Gastrocnemius medialis (tissue), 4 donors: Measurements from ENCODE around the gene SP3.

Experiments used
- CTCF ChIP-seq, 5 experiments: fragments of 450-650 bp in 3 of 5; fragments of 200-600 bp in 2 of 5; sonication (generic) in 2 of 5; IDR thresholded peaks in 4 of 5; conservative IDR thresholded peaks in 1 of 5; 1 replicate in 4 of 5; 2 replicates in 1 of 5; pipeline ENCODE4 v1.5.1; 2016 to 2019; ENCODE audit warnings: antibody characterized with exemption in 5 of 5, mild to moderate bottlenecking in 3 of 5, moderate library complexity in 3 of 5
- POLR2A ChIP-seq, 2 donors: fragments of 450-650 bp; IDR thresholded peaks; one replicate each; pipeline ENCODE4 v1.6.1; 2017; ENCODE audit warnings: antibody characterized with exemption in 2 of 2, mild to moderate bottlenecking in 2 of 2, moderate library complexity in 2 of 2

- TF ChIP-seq CTCF (IDR thresholded peaks at IDR 0.05 in 4 of 5, conservative IDR thresholded peaks at IDR 0.05 in 1 of 5) = no peak
- TF ChIP-seq POLR2A (IDR thresholded peaks at IDR 0.05) = no peak
Measured at GRCh38 chr2:173996766-173997165, 31.6 kb upstream of the SP3 start.
